Measurements from ENCODE around the gene POC1B.

POC1B gene

DNA sequence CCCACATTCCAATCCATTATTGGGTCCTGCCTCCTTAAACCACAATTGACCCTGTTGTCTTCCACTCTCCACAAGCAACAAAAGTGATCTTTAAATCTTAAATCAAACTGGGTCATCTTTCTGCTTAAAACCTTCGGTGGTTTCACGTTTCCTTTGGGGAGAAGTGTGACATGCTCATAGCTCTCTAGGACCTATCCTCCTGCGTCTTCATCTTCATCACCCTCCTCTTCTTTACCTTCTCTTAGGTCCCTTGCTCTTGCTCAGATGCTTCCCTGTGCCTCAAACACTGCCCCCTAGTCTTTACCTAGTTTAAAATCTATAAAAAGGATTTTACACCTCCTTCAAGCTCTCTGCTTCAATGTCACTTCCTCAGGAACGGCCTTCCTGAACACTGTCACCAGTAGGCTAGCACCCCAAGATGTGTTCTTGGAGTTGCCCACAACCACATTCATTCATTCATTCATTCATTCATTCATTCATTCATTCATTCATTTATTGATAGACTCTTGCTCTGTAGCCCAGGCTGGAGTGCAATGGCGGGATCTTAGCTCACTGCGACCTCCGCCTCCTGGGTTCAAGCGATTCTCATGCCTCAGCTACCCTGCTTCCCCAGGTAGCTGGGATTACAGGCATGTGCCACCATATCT, 48.1 kb downstream of the POC1B start:
- TF ChIP-seq, protein P1, sequence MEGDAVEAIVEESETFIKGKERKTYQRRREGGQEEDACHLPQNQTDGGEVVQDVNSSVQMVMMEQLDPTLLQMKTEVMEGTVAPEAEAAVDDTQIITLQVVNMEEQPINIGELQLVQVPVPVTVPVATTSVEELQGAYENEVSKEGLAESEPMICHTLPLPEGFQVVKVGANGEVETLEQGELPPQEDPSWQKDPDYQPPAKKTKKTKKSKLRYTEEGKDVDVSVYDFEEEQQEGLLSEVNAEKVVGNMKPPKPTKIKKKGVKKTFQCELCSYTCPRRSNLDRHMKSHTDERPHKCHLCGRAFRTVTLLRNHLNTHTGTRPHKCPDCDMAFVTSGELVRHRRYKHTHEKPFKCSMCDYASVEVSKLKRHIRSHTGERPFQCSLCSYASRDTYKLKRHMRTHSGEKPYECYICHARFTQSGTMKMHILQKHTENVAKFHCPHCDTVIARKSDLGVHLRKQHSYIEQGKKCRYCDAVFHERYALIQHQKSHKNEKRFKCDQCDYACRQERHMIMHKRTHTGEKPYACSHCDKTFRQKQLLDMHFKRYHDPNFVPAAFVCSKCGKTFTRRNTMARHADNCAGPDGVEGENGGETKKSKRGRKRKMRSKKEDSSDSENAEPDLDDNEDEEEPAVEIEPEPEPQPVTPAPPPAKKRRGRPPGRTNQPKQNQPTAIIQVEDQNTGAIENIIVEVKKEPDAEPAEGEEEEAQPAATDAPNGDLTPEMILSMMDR (IDR thresholded peaks at IDR 0.05; ENCODE audit: extremely low read depth, insufficient read depth, missing control alignments) = no peak
- in situ Hi-C loops (cut with MboI; ENCODE audit: low pct_unique_long_range_greater_than_20kb, low sequenced_read_pairs, unreplicated experiment) = loop anchor here (10.0 kb wide), 1 partner anchor 47 kb away; the partner anchor contains the start of genes GALNT4 and POC1B
- DNase-seq (ENCODE audit: low spot score) = no peak

DNA sequence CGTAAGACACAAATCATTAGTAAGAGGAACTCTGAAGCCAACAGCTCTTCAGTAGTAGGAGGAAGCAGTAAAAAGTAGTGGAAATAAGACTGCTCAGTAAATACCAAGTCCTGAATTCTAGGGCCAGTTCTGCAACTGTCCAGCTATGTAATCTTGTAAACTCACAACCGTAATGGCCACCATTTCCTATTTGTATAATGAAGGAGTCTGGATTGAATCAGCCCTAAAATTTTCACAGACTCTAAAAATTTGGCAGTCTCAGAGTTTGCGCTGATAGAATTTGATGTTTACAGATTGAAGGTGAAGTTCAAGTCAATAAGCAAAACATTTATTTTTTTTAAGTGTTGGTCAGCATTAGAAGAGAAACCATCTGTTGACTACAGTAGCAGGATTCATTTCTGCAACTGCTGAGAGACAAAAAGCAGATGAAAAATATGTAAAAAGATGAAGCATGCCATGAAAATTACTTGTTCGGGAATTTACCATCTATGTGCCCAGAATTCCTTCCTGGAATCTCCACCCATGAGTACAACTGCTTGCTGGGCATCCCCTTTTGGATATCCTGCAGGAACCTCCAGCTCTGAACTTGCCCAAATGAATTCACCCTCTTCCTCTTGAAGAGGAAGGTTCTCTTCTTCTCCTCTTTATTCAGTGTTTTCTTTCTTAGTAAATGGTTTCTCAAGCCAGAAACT, 48.8 kb downstream of the POC1B start:
- in situ Hi-C loops (cut with MboI; ENCODE audit: low pct_unique_long_range_greater_than_20kb, low sequenced_read_pairs, unreplicated experiment) = loop anchor here (10.0 kb wide), 1 partner anchor 48 kb away; the partner anchor contains the start of genes GALNT4 and POC1B
- no peak for DNase-seq (ENCODE audit: low spot score)
- TF ChIP-seq, protein P1 (IDR thresholded peaks at IDR 0.05; ENCODE audit: extremely low read depth, insufficient read depth, missing control alignments) = no peak

DNA sequence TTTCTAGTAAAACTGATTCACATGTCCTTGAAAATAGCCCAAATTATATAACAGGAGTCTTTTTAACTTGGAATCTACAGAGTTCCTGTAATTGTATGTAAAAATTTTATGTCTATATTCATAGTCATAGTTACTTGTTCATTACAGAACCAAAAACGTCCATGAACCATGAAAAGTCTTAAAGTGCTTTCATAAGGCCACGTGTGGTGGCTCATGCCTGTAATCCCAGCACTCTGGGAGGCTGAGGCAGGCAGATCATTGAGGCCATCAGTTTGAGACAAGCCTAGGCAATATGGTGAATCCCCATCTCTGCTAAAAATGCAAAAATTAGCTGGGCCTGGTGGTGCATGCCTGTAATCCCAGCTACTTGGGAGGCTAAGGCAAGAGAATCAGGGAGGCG, 49.6 kb downstream of the POC1B start:
- in situ Hi-C loops (cut with MboI; ENCODE audit: low pct_unique_long_range_greater_than_20kb, low sequenced_read_pairs, unreplicated experiment) = loop anchor here (10.0 kb wide), 1 partner anchor 49 kb away; the partner anchor contains the start of genes GALNT4 and POC1B
- TF ChIP-seq, protein P1 (IDR thresholded peaks at IDR 0.05; ENCODE audit: extremely low read depth, insufficient read depth, missing control alignments) = no peak
- no peak for DNase-seq (ENCODE audit: low spot score)

DNA sequence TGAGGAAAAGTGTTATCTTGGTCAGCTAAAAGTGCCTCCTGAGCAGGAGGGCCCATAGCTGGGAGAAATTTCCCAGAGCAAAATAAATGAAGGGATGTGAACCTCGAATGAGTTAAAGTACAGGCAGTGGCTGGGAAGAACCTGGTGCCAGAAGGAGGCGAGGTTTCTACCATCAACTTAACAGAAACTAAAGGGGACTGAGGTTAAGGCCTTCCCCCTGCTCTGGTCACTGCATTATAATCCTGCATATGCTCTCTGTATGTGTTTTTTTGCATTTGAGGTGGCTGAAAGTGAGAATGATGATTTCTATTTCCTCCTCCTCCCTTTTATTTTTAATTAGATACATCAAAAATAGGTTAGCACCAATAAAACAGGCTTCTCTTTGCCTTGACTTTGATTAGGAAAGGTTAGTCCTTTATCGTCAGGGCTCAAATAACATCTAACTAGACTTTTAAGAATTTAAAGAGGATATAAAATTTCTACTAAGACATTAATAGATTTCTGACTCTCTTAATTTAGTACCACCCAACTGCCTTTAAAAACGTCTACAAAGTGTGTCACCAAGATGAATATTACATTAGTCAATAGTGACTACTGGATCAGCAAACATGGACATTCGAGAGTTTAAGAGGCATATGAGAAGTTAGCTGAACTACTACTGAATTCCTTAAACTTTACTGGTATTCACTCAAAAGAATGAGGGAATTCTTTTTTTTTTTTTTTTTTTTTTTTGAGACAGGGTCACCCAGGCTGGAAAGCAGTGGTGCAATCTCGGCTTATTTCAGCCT, 50.5 kb downstream of the POC1B start:
- no peak for DNase-seq (ENCODE audit: low spot score)
- in situ Hi-C loops (cut with MboI; ENCODE audit: low pct_unique_long_range_greater_than_20kb, low sequenced_read_pairs, unreplicated experiment) = loop anchor here (10.0 kb wide), 1 partner anchor 49 kb away; the partner anchor contains the start of genes GALNT4 and POC1B
- TF ChIP-seq, protein P1 (IDR thresholded peaks at IDR 0.05; ENCODE audit: extremely low read depth, insufficient read depth, missing control alignments) = no peak

DNA sequence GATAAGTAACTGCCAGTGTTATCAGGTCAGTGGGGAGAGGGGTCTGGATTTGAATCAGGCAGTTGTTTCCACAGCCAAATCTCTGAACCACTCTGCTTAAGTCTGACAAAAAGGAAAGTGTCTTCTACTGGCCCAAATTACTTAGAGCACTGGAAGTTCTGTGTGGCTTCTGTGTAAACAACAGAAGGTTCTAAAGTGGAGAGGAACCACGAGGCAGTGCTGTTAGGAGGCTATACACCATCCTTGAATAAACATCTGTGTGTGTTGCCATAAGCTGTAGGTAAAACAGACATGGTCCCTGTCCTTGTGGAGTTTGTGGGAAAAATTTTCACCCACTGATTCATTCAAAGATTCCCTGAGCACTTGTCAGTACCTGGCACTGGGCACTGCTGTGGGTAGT, 51.2 kb downstream of the POC1B start:
- in situ Hi-C loops (cut with MboI; ENCODE audit: low pct_unique_long_range_greater_than_20kb, low sequenced_read_pairs, unreplicated experiment) = loop anchor here (10.0 kb wide), 1 partner anchor 50 kb away; the partner anchor contains the start of genes GALNT4 and POC1B
- no peak for DNase-seq (ENCODE audit: low spot score)
- TF ChIP-seq, protein P1 (IDR thresholded peaks at IDR 0.05; ENCODE audit: extremely low read depth, insufficient read depth, missing control alignments) = no peak

DNA sequence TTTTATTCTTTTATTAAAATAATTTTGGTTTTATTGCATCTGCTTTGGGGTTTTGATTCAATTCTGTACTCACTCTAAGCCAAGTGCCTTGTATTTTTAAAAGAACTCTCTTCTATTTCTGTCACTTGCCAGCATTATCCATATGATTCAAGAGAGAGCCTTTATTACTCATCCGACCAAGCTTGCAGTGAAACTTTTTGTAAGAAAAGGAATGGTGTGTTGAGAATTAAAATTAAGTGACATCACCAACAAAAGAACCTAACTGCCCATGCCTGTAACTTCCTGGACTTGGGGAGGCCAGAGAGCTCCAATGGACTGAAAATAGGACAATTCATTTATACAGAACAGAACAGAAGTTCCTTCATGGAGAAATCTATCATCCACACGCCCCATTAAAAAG, 53.3 kb downstream of the POC1B start:
- TF ChIP-seq, protein P1 (IDR thresholded peaks at IDR 0.05; ENCODE audit: extremely low read depth, insufficient read depth, missing control alignments) = no peak
- DNase-seq (ENCODE audit: low spot score) = no peak
- in situ Hi-C loops (cut with MboI; ENCODE audit: low pct_unique_long_range_greater_than_20kb, low sequenced_read_pairs, unreplicated experiment) = loop anchor here (10.0 kb wide), 1 partner anchor 52 kb away; the partner anchor contains the start of genes GALNT4 and POC1B

All from GM13977 (cell line).